ENCODE data around the gene ADAMTS13. TPM values are rescaled to one million over a fixed set of nuclear protein-coding genes. Genes with fewer than 3 reads are reported as not detected.

Gene ADAMTS13
- total RNA-seq, 1 experiment from 2014 or later: 12.0 TPM

DNA sequence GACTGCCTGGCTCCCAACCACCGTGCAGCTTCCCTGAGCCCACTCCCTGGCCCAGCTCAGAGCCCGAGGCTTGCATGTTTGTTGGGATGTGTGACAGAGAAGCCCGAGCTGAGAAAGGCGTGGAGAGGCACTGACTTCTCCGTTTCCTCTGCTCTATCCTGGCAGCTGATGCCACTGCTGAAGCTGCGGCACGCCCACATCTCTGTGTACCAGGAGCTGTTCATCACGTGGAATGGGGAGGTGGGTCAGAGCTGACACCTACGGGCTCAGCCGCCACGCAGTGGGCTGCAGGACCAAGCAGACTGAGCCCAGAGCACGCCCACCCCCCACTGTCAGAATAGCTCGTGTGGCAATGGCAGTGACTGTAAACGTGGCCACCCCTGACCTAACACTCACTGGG is 36.7 kb upstream of the ADAMTS13 start:
- no peaks in the 10 kb centered on the region for H3K4me1 Mint-ChIP-seq
- ChIA-PET POLR2A (no interaction called here), CTCF (interaction anchor here (1.5 to 2.4 kb wide), 3 partner anchors 10 to 124 kb away, joined by 3 to 13 read pairs (median 3); no protein-coding TSS in a partner anchor)
- TF ChIP-seq NR2C2 (CRISPR knock-in tag; IDR thresholded peaks at IDR 0.05) (no peak), CREB1 (CRISPR knock-in tag; IDR thresholded peaks at IDR 0.05) (no peak), ZNF138 (CRISPR knock-in tag; conservative IDR thresholded peaks at IDR 0.05) (no peak), EMX1 (CRISPR knock-in tag; IDR thresholded peaks at IDR 0.05) (no peak), NFATC4 (CRISPR knock-in tag; IDR thresholded peaks at IDR 0.05) (no peak), ZNF281 (CRISPR knock-in tag; IDR thresholded peaks at IDR 0.05) (no peak), E2F1 (CRISPR knock-in tag; IDR thresholded peaks at IDR 0.05) (no peak), RORB (CRISPR knock-in tag; IDR thresholded peaks at IDR 0.05) (no peak)
- TF ChIP-seq, protein P1, sequence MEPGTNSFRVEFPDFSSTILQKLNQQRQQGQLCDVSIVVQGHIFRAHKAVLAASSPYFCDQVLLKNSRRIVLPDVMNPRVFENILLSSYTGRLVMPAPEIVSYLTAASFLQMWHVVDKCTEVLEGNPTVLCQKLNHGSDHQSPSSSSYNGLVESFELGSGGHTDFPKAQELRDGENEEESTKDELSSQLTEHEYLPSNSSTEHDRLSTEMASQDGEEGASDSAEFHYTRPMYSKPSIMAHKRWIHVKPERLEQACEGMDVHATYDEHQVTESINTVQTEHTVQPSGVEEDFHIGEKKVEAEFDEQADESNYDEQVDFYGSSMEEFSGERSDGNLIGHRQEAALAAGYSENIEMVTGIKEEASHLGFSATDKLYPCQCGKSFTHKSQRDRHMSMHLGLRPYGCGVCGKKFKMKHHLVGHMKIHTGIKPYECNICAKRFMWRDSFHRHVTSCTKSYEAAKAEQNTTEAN (CRISPR knock-in tag; IDR thresholded peaks at IDR 0.05): no peak
- TF ChIP-seq, protein P2, sequence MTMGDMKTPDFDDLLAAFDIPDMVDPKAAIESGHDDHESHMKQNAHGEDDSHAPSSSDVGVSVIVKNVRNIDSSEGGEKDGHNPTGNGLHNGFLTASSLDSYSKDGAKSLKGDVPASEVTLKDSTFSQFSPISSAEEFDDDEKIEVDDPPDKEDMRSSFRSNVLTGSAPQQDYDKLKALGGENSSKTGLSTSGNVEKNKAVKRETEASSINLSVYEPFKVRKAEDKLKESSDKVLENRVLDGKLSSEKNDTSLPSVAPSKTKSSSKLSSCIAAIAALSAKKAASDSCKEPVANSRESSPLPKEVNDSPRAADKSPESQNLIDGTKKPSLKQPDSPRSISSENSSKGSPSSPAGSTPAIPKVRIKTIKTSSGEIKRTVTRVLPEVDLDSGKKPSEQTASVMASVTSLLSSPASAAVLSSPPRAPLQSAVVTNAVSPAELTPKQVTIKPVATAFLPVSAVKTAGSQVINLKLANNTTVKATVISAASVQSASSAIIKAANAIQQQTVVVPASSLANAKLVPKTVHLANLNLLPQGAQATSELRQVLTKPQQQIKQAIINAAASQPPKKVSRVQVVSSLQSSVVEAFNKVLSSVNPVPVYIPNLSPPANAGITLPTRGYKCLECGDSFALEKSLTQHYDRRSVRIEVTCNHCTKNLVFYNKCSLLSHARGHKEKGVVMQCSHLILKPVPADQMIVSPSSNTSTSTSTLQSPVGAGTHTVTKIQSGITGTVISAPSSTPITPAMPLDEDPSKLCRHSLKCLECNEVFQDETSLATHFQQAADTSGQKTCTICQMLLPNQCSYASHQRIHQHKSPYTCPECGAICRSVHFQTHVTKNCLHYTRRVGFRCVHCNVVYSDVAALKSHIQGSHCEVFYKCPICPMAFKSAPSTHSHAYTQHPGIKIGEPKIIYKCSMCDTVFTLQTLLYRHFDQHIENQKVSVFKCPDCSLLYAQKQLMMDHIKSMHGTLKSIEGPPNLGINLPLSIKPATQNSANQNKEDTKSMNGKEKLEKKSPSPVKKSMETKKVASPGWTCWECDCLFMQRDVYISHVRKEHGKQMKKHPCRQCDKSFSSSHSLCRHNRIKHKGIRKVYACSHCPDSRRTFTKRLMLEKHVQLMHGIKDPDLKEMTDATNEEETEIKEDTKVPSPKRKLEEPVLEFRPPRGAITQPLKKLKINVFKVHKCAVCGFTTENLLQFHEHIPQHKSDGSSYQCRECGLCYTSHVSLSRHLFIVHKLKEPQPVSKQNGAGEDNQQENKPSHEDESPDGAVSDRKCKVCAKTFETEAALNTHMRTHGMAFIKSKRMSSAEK (CRISPR knock-in tag; IDR thresholded peaks at IDR 0.05; ENCODE audit: borderline replicate concordance): no peak
- TF ChIP-seq, protein P3, sequence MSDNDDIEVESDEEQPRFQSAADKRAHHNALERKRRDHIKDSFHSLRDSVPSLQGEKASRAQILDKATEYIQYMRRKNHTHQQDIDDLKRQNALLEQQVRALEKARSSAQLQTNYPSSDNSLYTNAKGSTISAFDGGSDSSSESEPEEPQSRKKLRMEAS (CRISPR knock-in tag; IDR thresholded peaks at IDR 0.05): no peak
- H3K36me3 Mint-ChIP-seq: peaks cover under 1% of the 10 kb centered on the region
- no peak overlapping the region for H3K27ac Mint-ChIP-seq
- DNase-seq (ENCODE audit: low spot score) (no peak), ATAC-seq (no peak)
- peaks cover 9% of the 10 kb centered on the region for H3K27me3 Mint-ChIP-seq (ENCODE audit: low read depth)
- no peak overlapping the region for H3K4me3 Mint-ChIP-seq
- peaks cover 7% of the 10 kb centered on the region; the same call in 1 of the 2 replicates for H3K9me3 Mint-ChIP-seq

GRCh38 chr9:133386338-133386737 is 35.8 kb upstream of the ADAMTS13 start:
- ChIA-PET POLR2A (no interaction called here), CTCF (interaction anchor here (0.9 to 2.4 kb wide), 7 partner anchors 9 to 123 kb away, joined by 3 to 13 read pairs (median 3); no protein-coding TSS in a partner anchor)
- H3K9me3 Mint-ChIP-seq: peaks cover 12% of the 10 kb centered on the region
- H3K4me3 Mint-ChIP-seq: no peak overlapping the region
- peaks cover 13% of the 10 kb centered on the region for H3K27me3 Mint-ChIP-seq (ENCODE audit: low read depth)
- peaks cover 5% of the 10 kb centered on the region for H3K36me3 Mint-ChIP-seq
- H3K27ac Mint-ChIP-seq: no peak overlapping the region
- DNase-seq (ENCODE audit: low spot score) (no peak), ATAC-seq (no peak)
- no peaks in the 10 kb centered on the region for H3K4me1 Mint-ChIP-seq
- TF ChIP-seq, protein P4, sequence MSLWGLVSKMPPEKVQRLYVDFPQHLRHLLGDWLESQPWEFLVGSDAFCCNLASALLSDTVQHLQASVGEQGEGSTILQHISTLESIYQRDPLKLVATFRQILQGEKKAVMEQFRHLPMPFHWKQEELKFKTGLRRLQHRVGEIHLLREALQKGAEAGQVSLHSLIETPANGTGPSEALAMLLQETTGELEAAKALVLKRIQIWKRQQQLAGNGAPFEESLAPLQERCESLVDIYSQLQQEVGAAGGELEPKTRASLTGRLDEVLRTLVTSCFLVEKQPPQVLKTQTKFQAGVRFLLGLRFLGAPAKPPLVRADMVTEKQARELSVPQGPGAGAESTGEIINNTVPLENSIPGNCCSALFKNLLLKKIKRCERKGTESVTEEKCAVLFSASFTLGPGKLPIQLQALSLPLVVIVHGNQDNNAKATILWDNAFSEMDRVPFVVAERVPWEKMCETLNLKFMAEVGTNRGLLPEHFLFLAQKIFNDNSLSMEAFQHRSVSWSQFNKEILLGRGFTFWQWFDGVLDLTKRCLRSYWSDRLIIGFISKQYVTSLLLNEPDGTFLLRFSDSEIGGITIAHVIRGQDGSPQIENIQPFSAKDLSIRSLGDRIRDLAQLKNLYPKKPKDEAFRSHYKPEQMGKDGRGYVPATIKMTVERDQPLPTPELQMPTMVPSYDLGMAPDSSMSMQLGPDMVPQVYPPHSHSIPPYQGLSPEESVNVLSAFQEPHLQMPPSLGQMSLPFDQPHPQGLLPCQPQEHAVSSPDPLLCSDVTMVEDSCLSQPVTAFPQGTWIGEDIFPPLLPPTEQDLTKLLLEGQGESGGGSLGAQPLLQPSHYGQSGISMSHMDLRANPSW (CRISPR knock-in tag; conservative IDR thresholded peaks at IDR 0.05; ENCODE audit: low read depth): no peak
- TF ChIP-seq, protein P5, sequence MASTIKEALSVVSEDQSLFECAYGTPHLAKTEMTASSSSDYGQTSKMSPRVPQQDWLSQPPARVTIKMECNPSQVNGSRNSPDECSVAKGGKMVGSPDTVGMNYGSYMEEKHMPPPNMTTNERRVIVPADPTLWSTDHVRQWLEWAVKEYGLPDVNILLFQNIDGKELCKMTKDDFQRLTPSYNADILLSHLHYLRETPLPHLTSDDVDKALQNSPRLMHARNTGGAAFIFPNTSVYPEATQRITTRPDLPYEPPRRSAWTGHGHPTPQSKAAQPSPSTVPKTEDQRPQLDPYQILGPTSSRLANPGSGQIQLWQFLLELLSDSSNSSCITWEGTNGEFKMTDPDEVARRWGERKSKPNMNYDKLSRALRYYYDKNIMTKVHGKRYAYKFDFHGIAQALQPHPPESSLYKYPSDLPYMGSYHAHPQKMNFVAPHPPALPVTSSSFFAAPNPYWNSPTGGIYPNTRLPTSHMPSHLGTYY (CRISPR knock-in tag; IDR thresholded peaks at IDR 0.05): no peak
- TF ChIP-seq JUN (CRISPR knock-in tag; IDR thresholded peaks at IDR 0.05) (no peak), RELA (CRISPR knock-in tag; IDR thresholded peaks at IDR 0.05; ENCODE audit: borderline replicate concordance) (no peak), ZNF219 (CRISPR knock-in tag; IDR thresholded peaks at IDR 0.05; ENCODE audit: borderline replicate concordance) (no peak), ZNF317 (CRISPR knock-in tag; IDR thresholded peaks at IDR 0.05; ENCODE audit: borderline replicate concordance, low read depth) (no peak), FOXK1 (CRISPR knock-in tag; IDR thresholded peaks at IDR 0.05) (no peak)
